ENCODE data around the gene NR3C1.

DNA sequence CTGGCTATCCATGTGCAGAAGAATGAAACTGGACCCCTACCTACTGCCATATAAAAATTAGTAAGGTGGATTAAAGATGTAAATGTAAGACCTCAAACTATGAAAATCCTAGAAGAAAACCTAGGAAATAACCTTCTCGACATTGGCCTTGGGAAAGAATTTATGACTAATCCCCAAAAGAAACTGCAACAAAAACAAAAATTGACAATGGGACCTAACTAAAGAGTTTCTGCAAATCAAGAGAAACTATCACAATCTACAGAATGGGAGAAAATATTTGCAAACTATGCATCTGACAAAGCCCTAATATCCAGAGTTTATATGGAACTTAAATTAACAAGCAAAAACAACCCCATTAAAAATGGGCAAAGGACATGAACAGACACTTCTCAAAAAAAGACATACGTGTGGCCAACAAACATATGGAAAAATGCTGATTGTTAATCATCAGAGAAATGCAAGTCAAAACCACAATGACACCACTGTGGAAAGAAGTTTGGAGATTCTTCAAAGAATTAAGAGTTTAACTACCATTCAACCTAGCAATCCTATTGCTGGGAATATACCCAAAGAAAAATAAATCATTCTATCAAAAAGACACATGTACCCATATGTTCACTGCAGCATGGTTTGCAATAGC is 98.5 kb downstream of the NR3C1 start:
- no peak for TF ChIP-seq POLR2A (IDR thresholded peaks at IDR 0.05; ENCODE audit: low read depth, low read length)
- TF ChIP-seq, protein P1, sequence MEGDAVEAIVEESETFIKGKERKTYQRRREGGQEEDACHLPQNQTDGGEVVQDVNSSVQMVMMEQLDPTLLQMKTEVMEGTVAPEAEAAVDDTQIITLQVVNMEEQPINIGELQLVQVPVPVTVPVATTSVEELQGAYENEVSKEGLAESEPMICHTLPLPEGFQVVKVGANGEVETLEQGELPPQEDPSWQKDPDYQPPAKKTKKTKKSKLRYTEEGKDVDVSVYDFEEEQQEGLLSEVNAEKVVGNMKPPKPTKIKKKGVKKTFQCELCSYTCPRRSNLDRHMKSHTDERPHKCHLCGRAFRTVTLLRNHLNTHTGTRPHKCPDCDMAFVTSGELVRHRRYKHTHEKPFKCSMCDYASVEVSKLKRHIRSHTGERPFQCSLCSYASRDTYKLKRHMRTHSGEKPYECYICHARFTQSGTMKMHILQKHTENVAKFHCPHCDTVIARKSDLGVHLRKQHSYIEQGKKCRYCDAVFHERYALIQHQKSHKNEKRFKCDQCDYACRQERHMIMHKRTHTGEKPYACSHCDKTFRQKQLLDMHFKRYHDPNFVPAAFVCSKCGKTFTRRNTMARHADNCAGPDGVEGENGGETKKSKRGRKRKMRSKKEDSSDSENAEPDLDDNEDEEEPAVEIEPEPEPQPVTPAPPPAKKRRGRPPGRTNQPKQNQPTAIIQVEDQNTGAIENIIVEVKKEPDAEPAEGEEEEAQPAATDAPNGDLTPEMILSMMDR (conservative IDR thresholded peaks at IDR 0.05; ENCODE audit: low read depth, low read length) = no peak
- TF ChIP-seq, protein P2, sequence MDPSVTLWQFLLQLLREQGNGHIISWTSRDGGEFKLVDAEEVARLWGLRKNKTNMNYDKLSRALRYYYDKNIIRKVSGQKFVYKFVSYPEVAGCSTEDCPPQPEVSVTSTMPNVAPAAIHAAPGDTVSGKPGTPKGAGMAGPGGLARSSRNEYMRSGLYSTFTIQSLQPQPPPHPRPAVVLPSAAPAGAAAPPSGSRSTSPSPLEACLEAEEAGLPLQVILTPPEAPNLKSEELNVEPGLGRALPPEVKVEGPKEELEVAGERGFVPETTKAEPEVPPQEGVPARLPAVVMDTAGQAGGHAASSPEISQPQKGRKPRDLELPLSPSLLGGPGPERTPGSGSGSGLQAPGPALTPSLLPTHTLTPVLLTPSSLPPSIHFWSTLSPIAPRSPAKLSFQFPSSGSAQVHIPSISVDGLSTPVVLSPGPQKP (IDR thresholded peaks at IDR 0.05; ENCODE audit: borderline replicate concordance, low read depth, low read length) = no peak
- TF ChIP-seq, protein P3, sequence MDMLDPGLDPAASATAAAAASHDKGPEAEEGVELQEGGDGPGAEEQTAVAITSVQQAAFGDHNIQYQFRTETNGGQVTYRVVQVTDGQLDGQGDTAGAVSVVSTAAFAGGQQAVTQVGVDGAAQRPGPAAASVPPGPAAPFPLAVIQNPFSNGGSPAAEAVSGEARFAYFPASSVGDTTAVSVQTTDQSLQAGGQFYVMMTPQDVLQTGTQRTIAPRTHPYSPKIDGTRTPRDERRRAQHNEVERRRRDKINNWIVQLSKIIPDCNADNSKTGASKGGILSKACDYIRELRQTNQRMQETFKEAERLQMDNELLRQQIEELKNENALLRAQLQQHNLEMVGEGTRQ (IDR thresholded peaks at IDR 0.05; ENCODE audit: low read depth, low read length) = no peak
- TF ChIP-seq RAD21 (IDR thresholded peaks at IDR 0.05; ENCODE audit: low read length) = no peak
- no peak for TF ChIP-seq MAFK (IDR thresholded peaks at IDR 0.05; ENCODE audit: low read depth, low read length)
- no peak for TF ChIP-seq SMC3 (IDR thresholded peaks at IDR 0.05; ENCODE audit: low read depth, low read length)
- no peak for TF ChIP-seq FOS (IDR thresholded peaks at IDR 0.05; ENCODE audit: low read depth, low read length)
- TF ChIP-seq RCOR1 (IDR thresholded peaks at IDR 0.05; ENCODE audit: insufficient replicate concordance, low read length) = no peak
- no peak for TF ChIP-seq CEBPB (IDR thresholded peaks at IDR 0.05; ENCODE audit: low read depth, low read length)
- TF ChIP-seq CHD1 (IDR thresholded peaks at IDR 0.05; ENCODE audit: low read depth, low read length) = no peak
